Natural killer cell (primary cell): ENCODE results near the gene KIAA2012. TPM values are rescaled to one million over a fixed set of nuclear protein-coding genes. Genes with fewer than 3 reads are reported as not detected.

Source experiments
- ATAC-seq, 3 donors: fragments of 150-1000 bp in 2 of 3; fragments of 200-7000 bp in 1 of 3; cut with Tn5 transposase; 1 replicate in 1 of 3; 2 replicates in 2 of 3; pipeline ENCODE4 v1.10.0; 2021; ENCODE audit warnings: mild to moderate bottlenecking in 2 of 3, moderate library complexity in 2 of 3
- DNase-seq, 2 donors: peaks; one replicate each; pipeline versions ENCODE4 v3.0.0 to v3.0.0-alpha.2; 2013 to 2021; ENCODE audit warnings: mixed read lengths in 1 of 2
- H3K27ac ChIP-seq: one replicate; pipeline ENCODE4 v1.5.1; 2013; ENCODE audit warnings: mild to moderate bottlenecking, low read length
- H3K27me3 ChIP-seq: one replicate; pipeline ENCODE4 v1.6.1; 2013; ENCODE audit warnings: low read length; ENCODE audit not compliant: control insufficient read depth, insufficient read depth
- H3K36me3 ChIP-seq: one replicate; pipeline ENCODE4 v1.6.1; 2013; ENCODE audit warnings: low read length; ENCODE audit not compliant: control insufficient read depth, insufficient read depth
- H3K4me1 ChIP-seq: one replicate; pipeline ENCODE4 v1.6.1; 2013; ENCODE audit warnings: low read length; ENCODE audit not compliant: control insufficient read depth, insufficient read depth
- H3K4me3 ChIP-seq: one replicate; pipeline ENCODE4 v1.5.1; 2013; ENCODE audit warnings: low read length
- H3K9me3 ChIP-seq: one replicate; pipeline ENCODE4 v1.6.1; 2013; ENCODE audit warnings: low read length; ENCODE audit not compliant: control insufficient read depth, insufficient read depth
- H3K27ac Mint-ChIP-seq, 2 donors: one replicate each; pipeline ENCODE4 v1.8.0; 2022; ENCODE audit warnings: mild to moderate bottlenecking in 2 of 2, mixed read lengths in 2 of 2, moderate library complexity in 1 of 2
- H3K27me3 Mint-ChIP-seq, 2 donors: one replicate each; pipeline ENCODE4 v1.8.0; 2022; ENCODE audit warnings: low read depth in 2 of 2, mixed read lengths in 2 of 2
- H3K36me3 Mint-ChIP-seq: one replicate; pipeline ENCODE4 v1.8.0; 2022; ENCODE audit warnings: mixed read lengths
- H3K4me1 Mint-ChIP-seq, 2 donors: one replicate each; pipeline ENCODE4 v1.8.0; 2022; ENCODE audit warnings: mixed read lengths in 2 of 2
- H3K4me3 Mint-ChIP-seq: one replicate; pipeline ENCODE4 v1.8.0; 2022; ENCODE audit warnings: mild to moderate bottlenecking, moderate library complexity, mixed read lengths
- H3K9me3 Mint-ChIP-seq, 2 donors: one replicate each; pipeline ENCODE4 v1.8.0; 2022; ENCODE audit warnings: mixed read lengths in 2 of 2
- WGBS: methylation state at CpG from one replicate; pipeline ENCODE4 v1.1.7; 2013; ENCODE audit warnings: missing lambda C conversion rate; ENCODE audit not compliant: insufficient coverage; 5-methylcytosine and 5-hydroxymethylcytosine counted together
- intact Hi-C: fragments of 100-400 bp; cut with micrococcal nuclease; formaldehyde crosslinking; loops from one replicate; pipeline ENCODE4 v1.14.2; 2022
- total RNA-seq, 4 donors: library from RNA; stranded (reverse); fragments of 120-200 nt in 1 of 4; gene quantifications; one replicate each; pipeline versions ENCODE4 v1.2.3 to v1.2.4, GENCODE V29; 2013 to 2022
- TF ChIP-seq, protein P1 (sequence below): fragments of 200-600 bp; IDR thresholded peaks from one replicate; pipeline ENCODE4 v1.8.0; 2022; ENCODE audit warnings: antibody characterized with exemption

The KIAA2012 gene
- total RNA-seq: not detected
- total RNA-seq (2013): not detected

DNA sequence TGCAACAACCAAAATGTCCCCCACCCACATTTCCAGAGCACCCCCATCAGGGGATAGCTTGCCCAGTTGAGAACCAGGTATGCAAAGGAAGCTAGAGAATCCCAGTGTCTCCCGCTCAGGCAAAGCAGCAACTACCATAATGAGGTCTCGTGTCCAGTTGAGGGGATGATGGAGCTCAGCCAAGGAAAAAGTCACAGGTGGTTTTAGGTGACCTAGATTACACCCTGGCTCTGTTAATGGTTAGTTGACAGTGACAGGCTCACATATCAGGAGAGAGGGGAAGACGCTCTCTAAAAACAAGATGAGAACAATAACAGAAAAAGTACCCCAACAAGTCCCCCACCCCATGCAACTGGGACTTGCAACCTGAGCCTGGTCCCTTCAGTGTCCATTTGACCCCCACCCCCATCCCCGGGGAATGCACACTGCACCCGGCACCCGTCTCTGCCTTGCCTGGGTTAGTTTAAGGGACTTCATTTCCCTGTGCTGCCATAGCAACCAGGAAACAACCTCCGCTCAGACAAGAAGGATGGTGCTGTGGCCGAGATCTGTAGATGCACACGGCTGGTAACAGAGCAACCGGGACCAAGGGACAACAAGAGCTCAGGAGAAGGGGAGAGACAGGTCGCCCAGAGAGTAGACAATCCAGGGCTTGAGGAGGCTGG lies at the start of gene KIAA2012:
TSS of gene KIAA2012 (plus strand) at position 519 of the 665 bp plus-strand sequence. CDS start 373 bp downstream, outside the sequence.
- Histone ChIP-seq H3K4me1 (no peaks in the 10 kb centered on the region), H3K4me3 (no peak within 1 kb of the TSS), H3K27ac (no peak within 1 kb of the TSS), H3K27me3 (no peaks in the 10 kb centered on the region), H3K9me3 (no peaks in the 10 kb centered on the region), H3K36me3 (no peaks in the 10 kb centered on the region)
- TF ChIP-seq, protein P1, sequence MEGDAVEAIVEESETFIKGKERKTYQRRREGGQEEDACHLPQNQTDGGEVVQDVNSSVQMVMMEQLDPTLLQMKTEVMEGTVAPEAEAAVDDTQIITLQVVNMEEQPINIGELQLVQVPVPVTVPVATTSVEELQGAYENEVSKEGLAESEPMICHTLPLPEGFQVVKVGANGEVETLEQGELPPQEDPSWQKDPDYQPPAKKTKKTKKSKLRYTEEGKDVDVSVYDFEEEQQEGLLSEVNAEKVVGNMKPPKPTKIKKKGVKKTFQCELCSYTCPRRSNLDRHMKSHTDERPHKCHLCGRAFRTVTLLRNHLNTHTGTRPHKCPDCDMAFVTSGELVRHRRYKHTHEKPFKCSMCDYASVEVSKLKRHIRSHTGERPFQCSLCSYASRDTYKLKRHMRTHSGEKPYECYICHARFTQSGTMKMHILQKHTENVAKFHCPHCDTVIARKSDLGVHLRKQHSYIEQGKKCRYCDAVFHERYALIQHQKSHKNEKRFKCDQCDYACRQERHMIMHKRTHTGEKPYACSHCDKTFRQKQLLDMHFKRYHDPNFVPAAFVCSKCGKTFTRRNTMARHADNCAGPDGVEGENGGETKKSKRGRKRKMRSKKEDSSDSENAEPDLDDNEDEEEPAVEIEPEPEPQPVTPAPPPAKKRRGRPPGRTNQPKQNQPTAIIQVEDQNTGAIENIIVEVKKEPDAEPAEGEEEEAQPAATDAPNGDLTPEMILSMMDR: no peak
- H3K4me3 Mint-ChIP-seq: no peak within 1 kb of the TSS
- ATAC-seq (no peak), DNase-seq (no peak)
- H3K4me1 Mint-ChIP-seq: no peaks in the 10 kb centered on the region
- H3K27ac Mint-ChIP-seq: no peak within 1 kb of the TSS
- H3K9me3 Mint-ChIP-seq: no peaks in the 10 kb centered on the region
- 90% methylated on average over 9 of the region's 11 CpGs for WGBS
- intact Hi-C loops: no loop called here
- no peaks in the 10 kb centered on the region for H3K36me3 Mint-ChIP-seq
- peaks cover 9 to 10% of the 10 kb centered on the region in 2 donors for H3K27me3 Mint-ChIP-seq

DNA sequence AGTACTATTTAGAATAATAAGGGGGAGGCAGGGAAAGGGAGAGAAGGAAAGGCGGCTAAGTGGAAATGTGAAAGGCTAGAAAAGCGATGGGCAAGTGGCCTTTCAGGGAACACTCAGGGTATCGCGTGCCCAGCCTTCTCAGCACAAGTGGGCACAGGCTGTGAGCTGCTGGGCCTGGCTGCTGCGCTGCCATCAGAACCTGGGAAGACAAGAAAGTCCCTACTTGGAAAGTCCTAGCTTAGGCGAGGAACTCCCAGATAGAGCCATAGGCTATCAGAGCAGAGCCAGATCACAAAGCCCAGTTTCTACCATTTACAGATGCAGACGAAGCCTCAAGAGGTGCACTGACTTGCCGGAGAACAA lies 49.2 kb upstream of the KIAA2012 start:
- no peak for ATAC-seq
- intact Hi-C loops: no loop called here

DNA sequence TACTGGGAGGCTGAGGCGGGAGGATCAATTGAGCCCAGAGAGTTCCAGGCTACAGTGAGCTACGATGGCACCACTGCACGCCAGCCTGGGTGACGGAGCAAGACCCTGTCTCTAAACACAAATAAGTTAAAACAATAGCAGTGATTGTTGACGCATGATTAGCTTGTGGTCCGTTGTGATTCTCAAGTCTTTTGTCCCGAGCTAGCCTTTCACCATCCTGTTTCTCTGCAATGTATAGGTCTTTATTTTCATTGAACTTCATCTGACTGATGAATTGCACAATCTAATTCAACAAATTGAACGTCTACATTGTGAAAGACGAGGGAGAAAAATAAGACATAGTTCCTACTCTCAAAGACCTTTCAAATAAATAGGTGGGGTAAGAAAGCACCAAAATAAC lies 48.2 kb upstream of the KIAA2012 start:
- H3K4me1 ChIP-seq: no peaks in the 10 kb centered on the region
- Mint-ChIP-seq H3K4me1 (no peaks in the 10 kb centered on the region), H3K27me3 (peaks cover 15 to 19% of the 10 kb centered on the region in 2 donors), H3K27ac (no peak overlapping the region), H3K9me3 (no peaks in the 10 kb centered on the region), H3K4me3 (no peak overlapping the region), H3K36me3 (no peaks in the 10 kb centered on the region)
- H3K9me3 ChIP-seq: no peaks in the 10 kb centered on the region
- no peak overlapping the region for H3K27ac ChIP-seq
- 97% methylated on average over 7 of the region's 9 CpGs for WGBS
- H3K36me3 ChIP-seq: no peaks in the 10 kb centered on the region
- intact Hi-C loops: no loop called here
- DNase-seq (no peak), ATAC-seq (no peak)
- TF ChIP-seq, protein P1: no peak
- H3K27me3 ChIP-seq: no peaks in the 10 kb centered on the region
- H3K4me3 ChIP-seq: no peak overlapping the region

More for the DNA sequence above, 49.2 kb upstream of the KIAA2012 start:
- Mint-ChIP-seq H3K4me1 (no peaks in the 10 kb centered on the region), H3K27me3 (peaks cover 6 to 17% of the 10 kb centered on the region in 2 donors), H3K9me3 (no peaks in the 10 kb centered on the region), H3K4me3 (no peak overlapping the region), H3K36me3 (no peaks in the 10 kb centered on the region), H3K27ac (no peak overlapping the region)
- Histone ChIP-seq H3K4me3 (no peak overlapping the region), H3K36me3 (no peaks in the 10 kb centered on the region), H3K9me3 (no peaks in the 10 kb centered on the region), H3K27ac (no peak overlapping the region), H3K27me3 (no peaks in the 10 kb centered on the region), H3K4me1 (no peaks in the 10 kb centered on the region)
- WGBS: 94% methylated on average over 8 of the region's 8 CpGs
- TF ChIP-seq, protein P1: no peak
- no peak for DNase-seq

DNA sequence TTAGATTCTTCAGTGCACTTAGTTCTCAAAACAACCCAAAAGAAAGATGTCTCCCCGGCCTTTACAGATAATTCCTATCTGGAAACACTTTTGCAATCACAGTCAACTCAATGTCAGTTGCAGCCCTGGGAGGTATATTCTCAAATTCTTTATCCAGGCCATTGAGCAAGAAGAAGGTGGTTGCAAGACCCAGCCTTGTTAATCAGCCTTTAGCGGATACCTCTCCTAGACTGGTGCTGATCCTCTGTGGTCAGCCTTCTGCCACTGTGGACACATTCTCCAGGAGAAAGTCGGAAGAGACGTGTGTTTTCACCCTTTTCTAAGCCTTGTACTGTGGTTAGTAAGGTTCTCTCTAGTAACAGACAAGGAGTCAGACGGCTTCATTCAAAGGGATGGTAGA lies 47.2 kb upstream of the KIAA2012 start:
- Mint-ChIP-seq H3K27me3 (peaks cover 19 to 22% of the 10 kb centered on the region in 2 donors), H3K4me1 (no peaks in the 10 kb centered on the region), H3K4me3 (no peak overlapping the region), H3K9me3 (no peaks in the 10 kb centered on the region), H3K36me3 (no peaks in the 10 kb centered on the region), H3K27ac (no peak overlapping the region)
- 90% methylated on average over 5 of the region's 5 CpGs for WGBS
- Histone ChIP-seq H3K36me3 (no peaks in the 10 kb centered on the region), H3K4me1 (no peaks in the 10 kb centered on the region), H3K27ac (no peak overlapping the region), H3K9me3 (no peaks in the 10 kb centered on the region), H3K27me3 (no peaks in the 10 kb centered on the region), H3K4me3 (no peak overlapping the region)
- intact Hi-C loops: no loop called here
- ATAC-seq: no peak
- TF ChIP-seq, protein P1: no peak
- DNase-seq: no peak
